Skin epidermis (tissue), 12 donors: ENCODE data around the gene IQSEC2.

ENCODE experiments used
- H3K27ac ChIP-seq, 21 experiments: fragments of 200-600 bp; sonication (generic) in 11 of 21; one replicate each; pipeline ENCODE4 v1.5.0; 2020; ENCODE audit warnings: mild to moderate bottlenecking in 3 of 21, inconsistent platforms in 2 of 21, moderate library complexity in 2 of 21
- H3K4me3 ChIP-seq, 7 experiments: fragments of 200-600 bp; sonication (generic) in 2 of 7; one replicate each; pipeline ENCODE4 v1.5.0; 2020; ENCODE audit warnings: inconsistent platforms in 2 of 7, mild to moderate bottlenecking in 2 of 7, moderate library complexity in 1 of 7

Gene IQSEC2

GRCh38 chrX:53305996-53306937 is 24.9 kb upstream of the IQSEC2 start:
- Histone ChIP-seq H3K4me3 (no peak overlapping the region), H3K27ac (no peak overlapping the region)

- no peak overlapping the region for H3K4me3 ChIP-seq
- H3K27ac ChIP-seq: no peak overlapping the region
These were observed 24.0 kb upstream of the IQSEC2 start for GRCh38 chrX:53305219-53305995.

GRCh38 chrX:53303195-53303594 is 21.8 kb upstream of the IQSEC2 start:
- no peak overlapping the region for H3K27ac ChIP-seq
- no peak overlapping the region for H3K4me3 ChIP-seq

GRCh38 chrX:53300157-53300556 is 18.8 kb upstream of the IQSEC2 start:
- no peak overlapping the region for H3K4me3 ChIP-seq
- H3K27ac ChIP-seq: no peak overlapping the region

GRCh38 chrX:53294024-53294648 is 12.8 kb upstream of the IQSEC2 start:
- Histone ChIP-seq H3K27ac (no peak overlapping the region), H3K4me3 (no peak overlapping the region)

- no peak overlapping the region for H3K27ac ChIP-seq
- H3K4me3 ChIP-seq: no peak overlapping the region
These were observed 10.2 kb upstream of the IQSEC2 start for GRCh38 chrX:53291596-53291995.

GRCh38 chrX:53290441-53291041 is 9.2 kb upstream of the IQSEC2 start:
- no peak overlapping the region for H3K27ac ChIP-seq

GRCh38 chrX:53288189-53288588 is 6.8 kb upstream of the IQSEC2 start:
- H3K27ac ChIP-seq: peak overlapping the region in 15 of 21 experiments; percentile 4 to 76 (median 52)
- H3K4me3 ChIP-seq: no peak overlapping the region

More at GRCh38 chrX:53290441-53291041, 9.2 kb upstream of the IQSEC2 start:
- no peak overlapping the region for H3K4me3 ChIP-seq

GRCh38 chrX:53287493-53288138 is 6.2 kb upstream of the IQSEC2 start:
- H3K4me3 ChIP-seq: no peak overlapping the region
- peak overlapping the region in 15 of 21 experiments; percentile 4 to 76 (median 52) for H3K27ac ChIP-seq

GRCh38 chrX:53286171-53286570 is 4.8 kb upstream of the IQSEC2 start:
- Histone ChIP-seq H3K27ac (no peak overlapping the region), H3K4me3 (no peak overlapping the region)

GRCh38 chrX:53285591-53285990 is 4.2 kb upstream of the IQSEC2 start:
- H3K27ac ChIP-seq: no peak overlapping the region

GRCh38 chrX:53284684-53285447 is 3.5 kb upstream of the IQSEC2 start:
- no peak overlapping the region for H3K4me3 ChIP-seq
- no peak overlapping the region for H3K27ac ChIP-seq

More at GRCh38 chrX:53285591-53285990, 4.2 kb upstream of the IQSEC2 start:
- H3K4me3 ChIP-seq: no peak overlapping the region

GRCh38 chrX:53283567-53283966 is 2.2 kb upstream of the IQSEC2 start:
- Histone ChIP-seq H3K4me3 (no peak overlapping the region), H3K27ac (no peak overlapping the region)

- H3K27ac ChIP-seq: no peak overlapping the region
These were observed 1.7 kb upstream of the IQSEC2 start for GRCh38 chrX:53283099-53283498.

GRCh38 chrX:53281963-53282695 is 745 bp upstream of the IQSEC2 start:
- Histone ChIP-seq H3K4me3 (no peak overlapping the region), H3K27ac (peak overlapping the region in 7 of 21 experiments; percentile 14 to 83 (median 74))

More at GRCh38 chrX:53283099-53283498, 1.7 kb upstream of the IQSEC2 start:
- no peak overlapping the region for H3K4me3 ChIP-seq

- peak overlapping the region; percentile 13 to 86 (median 74) for H3K27ac ChIP-seq
- H3K4me3 ChIP-seq: peak overlapping the region; percentile 19 to 40 (median 32)
These were observed 758 bp downstream of the IQSEC2 start for GRCh38 chrX:53280331-53281320.
